Measurements from ENCODE around the gene TUFT1.
A peak's percentile ranks its signal among the peaks of the same experiment; 100 is the strongest.

The TUFT1 gene

DNA sequence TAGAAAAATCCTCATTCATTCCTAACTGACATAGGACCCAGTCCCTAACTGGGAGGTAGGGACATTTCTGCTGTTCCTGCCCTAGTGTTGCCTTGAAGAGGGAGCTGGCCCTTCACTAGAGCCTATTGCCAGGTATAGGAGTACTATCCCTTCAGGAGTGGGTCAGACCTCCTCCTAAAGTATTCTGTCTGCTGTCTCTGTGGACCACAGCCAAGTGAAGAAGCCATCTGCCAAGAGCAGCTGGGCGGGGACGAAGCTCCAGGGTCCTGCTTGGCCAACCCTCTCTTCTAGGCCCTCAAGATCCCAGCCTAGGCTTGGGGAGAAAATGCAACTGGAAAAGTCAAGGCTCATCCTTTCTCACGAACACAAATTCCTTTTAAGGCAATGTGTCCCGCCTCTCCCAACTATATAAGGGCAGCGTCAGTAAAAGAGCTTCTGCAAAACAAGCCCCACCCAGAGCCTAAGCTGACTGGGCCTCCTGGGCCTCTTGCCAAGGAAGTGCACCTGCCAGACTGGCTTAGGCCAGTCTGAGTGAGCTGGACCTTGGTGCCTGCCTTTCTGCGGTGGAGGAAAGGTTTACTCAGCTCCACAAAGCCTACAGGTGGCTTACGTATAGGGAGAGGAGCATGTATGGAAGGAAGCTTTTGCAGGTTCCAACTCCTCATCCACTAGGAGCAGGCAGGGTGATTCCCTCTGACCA lies 638 bp upstream of the TUFT1 start:
- peak; percentile 41 for DNase-seq (ENCODE audit: low spot score)

GRCh38 chr1:151540982-151541377 lies 871 bp downstream of the TUFT1 start:
- DNase-seq (ENCODE audit: low spot score): no peak

- no peak for DNase-seq (ENCODE audit: low spot score)
These were observed 1.6 kb downstream of the TUFT1 start for GRCh38 chr1:151541752-151542151.

DNA sequence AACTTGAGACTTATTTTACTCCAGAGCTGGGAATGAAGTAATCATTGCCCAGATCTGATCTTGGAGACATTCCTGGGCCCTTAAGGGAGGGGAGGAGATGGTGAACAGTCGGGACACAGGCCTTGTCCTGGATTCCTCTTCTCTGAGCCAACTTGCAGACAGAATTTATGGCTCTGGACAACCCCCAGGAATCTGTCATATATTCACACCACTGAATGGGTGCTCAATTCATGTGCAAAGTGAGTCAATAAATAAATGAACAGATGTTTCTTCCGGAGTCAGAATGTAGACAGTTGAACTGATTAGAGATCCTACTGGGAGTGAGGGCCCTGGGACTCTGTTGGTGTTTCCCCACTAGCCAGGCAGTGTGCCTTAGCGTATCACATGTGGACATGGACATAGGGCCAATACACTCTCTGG lies 2.6 kb downstream of the TUFT1 start:
- DNase-seq (ENCODE audit: low spot score): no peak

- DNase-seq (ENCODE audit: low spot score): no peak
These were observed 5.4 kb downstream of the TUFT1 start for GRCh38 chr1:151545542-151545941.

DNA sequence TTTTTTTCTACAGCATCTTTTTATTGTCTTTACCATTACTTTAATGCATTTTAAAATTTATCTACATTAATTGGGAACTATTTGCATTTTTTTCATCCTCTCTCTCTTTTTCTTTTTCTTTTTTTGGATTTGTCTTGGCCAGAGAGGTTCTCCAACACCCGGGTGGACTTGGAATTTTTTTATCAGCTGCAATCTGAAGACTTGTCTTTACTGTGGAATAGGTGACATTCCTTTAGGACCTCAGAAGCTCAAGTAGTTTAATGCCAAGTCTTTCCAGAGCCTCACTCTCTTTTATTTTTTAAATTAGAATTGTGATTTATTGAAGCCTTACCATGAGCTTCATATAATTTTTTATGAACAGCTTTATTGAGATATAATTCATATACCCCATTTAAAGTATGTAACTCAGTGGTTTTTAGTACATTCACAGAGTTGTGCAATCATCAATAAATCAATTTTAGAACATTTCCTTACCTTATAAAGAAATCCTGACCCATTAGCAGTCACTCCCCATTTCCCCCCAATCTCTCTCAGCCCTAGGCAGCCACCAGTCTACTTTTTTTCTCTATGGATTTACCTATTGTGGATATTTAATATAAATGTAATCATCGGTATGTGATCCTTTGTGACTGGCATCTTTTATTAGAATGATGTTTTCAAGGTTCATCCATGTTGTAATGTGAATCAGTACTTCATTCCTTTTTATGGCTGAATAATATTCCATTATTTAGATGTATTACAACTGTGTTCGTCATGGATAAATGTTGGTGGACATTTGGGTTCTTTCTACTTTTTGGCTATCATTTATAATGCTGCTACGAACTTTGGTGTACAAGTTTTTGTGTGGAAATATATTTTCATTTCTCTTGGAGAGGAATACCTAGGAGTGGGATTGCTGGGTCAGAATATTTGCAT lies 6.2 kb downstream of the TUFT1 start:
- DNase-seq (ENCODE audit: low spot score): no peak

- DNase-seq (ENCODE audit: low spot score): no peak
These were observed 7.2 kb downstream of the TUFT1 start for GRCh38 chr1:151547119-151547899.

- DNase-seq (ENCODE audit: low spot score): no peak
These were observed 7.8 kb downstream of the TUFT1 start for GRCh38 chr1:151547900-151548230.

DNA sequence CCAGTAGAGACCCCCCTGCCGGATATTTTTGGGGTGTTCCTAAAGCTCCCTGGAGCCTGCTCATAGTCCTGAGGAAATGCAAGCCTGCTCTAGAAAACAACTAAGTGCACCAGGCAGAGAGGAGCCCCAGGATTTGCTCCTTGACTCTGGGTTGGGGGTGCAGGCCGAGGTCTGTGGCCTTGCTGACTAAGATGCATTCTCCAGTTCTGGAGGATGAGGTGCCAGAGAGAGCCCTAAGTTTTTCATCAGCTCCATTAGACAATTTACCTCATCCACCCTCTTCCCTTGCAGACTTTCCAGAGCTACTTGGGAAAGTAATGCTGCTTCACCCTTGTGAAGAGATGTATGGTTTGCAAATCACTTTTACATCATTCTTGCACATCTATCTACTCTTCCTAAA lies 9.1 kb downstream of the TUFT1 start:
- no peak for DNase-seq (ENCODE audit: low spot score)

GRCh38 chr1:151553659-151554058 lies 13.6 kb downstream of the TUFT1 start:
- no peak for DNase-seq (ENCODE audit: low spot score)

DNA sequence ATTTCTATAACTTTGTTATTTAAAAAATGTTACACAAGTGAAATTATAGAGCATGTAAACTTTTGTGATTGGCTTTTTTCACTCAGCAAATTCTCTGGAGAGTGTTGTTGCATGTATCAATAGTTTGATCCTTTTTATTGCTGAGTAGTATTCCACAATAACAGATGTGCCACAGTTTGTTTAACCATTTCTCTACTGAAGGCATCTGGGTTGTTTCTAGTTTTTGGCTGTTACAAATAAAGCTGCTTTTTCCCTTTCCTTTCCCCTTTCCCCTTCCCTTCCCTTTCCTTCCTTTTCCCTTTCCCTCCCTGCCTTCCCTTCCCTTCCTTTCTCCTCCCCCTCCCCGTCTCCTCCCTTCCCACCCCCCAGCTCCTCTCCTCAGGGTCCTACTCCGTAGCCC lies 15.9 kb downstream of the TUFT1 start:
- no peak for DNase-seq (ENCODE audit: low spot score)

DNA sequence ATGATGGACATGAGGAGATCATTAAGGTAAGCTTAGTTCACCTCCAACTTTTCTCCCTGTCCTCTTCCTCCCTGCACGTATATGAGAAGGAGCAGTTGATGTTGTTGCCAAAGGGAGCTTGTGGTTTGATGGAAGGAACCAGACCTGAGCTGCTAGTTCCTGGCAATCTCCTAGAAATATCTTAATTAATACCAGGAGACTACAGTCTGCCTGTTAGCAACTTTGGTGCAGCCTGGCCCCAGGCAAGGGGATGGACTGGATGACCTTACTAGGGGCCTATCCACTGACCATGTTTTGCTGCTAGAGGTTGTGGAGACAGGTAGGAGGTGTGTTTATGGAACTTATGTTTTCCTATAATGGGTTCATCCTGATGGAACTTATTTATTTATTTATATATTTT lies 22.6 kb downstream of the TUFT1 start:
- no peak for DNase-seq (ENCODE audit: low spot score)

DNA sequence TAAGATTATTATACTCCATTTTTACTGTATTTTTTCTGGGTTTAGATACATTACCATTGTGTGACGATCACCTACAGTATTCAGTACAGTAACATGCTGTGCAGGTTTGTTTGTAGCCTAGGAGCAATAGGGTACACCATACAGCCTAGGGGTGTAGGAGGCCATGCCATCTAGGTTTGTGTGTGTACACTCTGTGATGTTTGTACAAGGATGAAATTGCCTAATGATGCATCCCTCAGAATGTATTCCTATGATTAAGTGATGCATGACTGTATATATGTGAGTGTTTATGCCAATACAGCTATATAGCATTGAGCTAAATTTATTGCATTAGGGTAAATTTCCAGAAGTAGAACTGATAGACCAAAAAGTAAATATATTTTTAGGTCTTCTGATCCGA lies 23.3 kb downstream of the TUFT1 start:
- DNase-seq (ENCODE audit: low spot score): no peak

GRCh38 chr1:151565502-151566189 lies 25.5 kb downstream of the TUFT1 start:
- DNase-seq (ENCODE audit: low spot score): no peak

- no peak for DNase-seq (ENCODE audit: low spot score)
These were observed 28.5 kb downstream of the TUFT1 start for GRCh38 chr1:151568626-151569088.

DNA sequence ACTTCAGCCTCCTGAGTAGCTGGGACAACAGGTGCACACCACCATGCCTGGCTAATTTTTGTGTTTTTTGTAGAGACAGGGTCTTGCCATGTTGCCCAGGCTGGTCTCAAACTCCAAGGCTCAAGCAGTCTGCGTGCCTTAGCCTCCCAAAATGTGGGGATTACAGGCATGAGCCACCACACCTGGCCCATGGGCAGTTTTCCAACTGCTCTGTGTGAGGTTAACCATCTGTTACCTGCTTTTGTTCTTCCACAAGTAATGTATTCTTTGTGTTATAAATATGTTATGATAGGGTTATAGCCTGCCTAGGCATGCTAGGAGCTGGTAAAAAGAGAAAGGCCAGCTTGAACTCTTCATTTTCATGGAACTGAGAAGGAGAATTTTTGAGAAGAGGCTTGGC lies 30.7 kb downstream of the TUFT1 start:
- DNase-seq (ENCODE audit: low spot score): no peak

DNA sequence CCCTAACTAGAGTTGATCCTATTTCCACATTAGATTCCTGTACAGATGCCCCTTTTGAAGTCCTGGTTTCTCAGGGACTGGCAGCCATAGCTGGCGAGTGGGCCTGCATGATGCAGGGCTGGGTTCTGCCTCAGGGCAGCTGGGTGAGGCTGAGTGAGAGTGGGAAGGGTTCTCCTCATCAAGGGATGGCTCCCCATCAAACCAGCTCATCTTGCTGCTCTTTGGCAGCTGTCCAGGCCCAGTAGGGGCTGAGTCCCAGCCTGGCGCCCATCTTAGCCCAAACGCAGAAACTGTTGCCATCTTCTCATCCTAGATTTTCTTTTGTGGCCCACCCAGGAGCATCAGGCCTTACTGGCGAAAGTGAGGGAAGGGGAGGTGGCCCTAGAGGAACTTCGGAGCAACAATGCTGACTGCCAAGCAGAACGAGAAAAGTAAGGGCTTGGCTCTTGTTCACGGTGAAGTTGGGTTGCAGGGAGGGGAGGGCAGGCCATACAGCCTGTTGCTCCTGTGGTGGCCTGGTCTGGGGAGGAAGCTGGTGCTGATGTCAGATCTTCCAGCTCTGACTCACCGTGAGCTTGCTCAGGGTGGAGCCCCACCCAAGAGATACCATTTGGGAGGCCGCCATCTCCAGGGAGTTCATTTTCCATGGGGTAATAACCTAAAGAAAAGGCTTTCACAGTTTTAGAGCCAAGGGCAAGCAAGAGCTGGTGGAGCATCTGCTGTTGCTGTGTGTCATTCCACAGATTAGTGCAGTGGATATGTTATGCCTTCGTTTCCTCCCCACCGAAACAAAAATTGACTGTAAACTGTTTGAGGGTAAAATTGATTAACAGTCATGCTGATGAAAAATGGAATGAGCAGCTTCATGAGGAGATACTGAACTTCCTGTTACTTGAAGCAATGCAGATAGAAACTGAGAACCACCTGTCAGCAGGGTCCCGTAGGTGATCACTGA lies 34.7 kb downstream of the TUFT1 start:
- no peak for DNase-seq (ENCODE audit: low spot score)

GRCh38 chr1:151577173-151577572 lies 37.1 kb downstream of the TUFT1 start:
- no peak for DNase-seq (ENCODE audit: low spot score)

DNA sequence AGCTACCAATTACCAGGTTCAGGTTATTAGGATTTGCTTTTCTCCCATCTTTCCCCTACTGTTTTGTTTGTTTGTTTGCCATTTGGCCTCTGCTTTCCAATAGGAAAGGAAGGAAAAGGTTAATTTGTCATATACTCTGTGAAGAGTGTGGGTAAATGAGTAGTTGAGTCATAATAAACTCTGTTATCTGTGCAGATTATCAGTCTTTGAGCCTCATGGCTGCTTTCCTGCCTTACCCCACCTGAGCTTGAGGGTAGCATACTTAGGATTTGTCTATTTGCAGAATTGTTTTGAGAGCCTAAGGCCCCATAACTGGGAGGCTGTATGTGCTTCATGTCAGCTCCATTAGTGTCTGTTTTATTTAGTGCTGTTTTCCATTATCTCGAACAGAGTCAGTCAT lies 38.8 kb downstream of the TUFT1 start:
- DNase-seq (ENCODE audit: low spot score): no peak

- DNase-seq (ENCODE audit: low spot score): no peak
These were observed 39.5 kb downstream of the TUFT1 start for GRCh38 chr1:151579436-151580225.

Measured in globus pallidus (tissue), 1 donor.